GM10266 (cell line): ENCODE results near the gene HGFAC.

ENCODE experiments used
- DNase-seq: peaks from one replicate; pipeline ENCODE4 v3.0.0; 2012; ENCODE audit errors: extremely low spot score
- TF ChIP-seq, protein P1 (sequence below): IDR thresholded peaks from 2 replicates; pipeline ENCODE4 v1.5.1; 2012; ENCODE audit warnings: mild to moderate bottlenecking, low read depth; ENCODE audit not compliant: control insufficient read depth, insufficient read depth; ENCODE audit errors: missing control alignments

HGFAC gene

DNA sequence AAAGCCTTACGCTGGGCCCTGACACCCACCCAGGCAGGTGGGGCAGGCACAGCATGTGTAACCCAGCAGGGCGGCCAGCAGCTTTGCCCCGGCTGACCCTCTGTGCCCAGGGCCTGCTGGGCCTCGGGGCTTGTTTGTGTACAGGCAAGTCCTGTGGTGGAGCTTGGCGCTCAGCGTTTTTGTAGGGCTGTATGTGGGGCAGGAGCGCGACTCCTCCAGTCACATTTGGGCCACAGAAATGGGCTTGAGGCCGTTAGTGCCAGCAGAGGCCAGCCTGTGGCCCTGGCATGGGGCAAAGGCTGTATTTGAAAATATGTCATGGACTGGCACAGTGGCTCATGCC is 14.7 kb upstream of the HGFAC start:
- DNase-seq, result no peak
- TF ChIP-seq, protein P1, sequence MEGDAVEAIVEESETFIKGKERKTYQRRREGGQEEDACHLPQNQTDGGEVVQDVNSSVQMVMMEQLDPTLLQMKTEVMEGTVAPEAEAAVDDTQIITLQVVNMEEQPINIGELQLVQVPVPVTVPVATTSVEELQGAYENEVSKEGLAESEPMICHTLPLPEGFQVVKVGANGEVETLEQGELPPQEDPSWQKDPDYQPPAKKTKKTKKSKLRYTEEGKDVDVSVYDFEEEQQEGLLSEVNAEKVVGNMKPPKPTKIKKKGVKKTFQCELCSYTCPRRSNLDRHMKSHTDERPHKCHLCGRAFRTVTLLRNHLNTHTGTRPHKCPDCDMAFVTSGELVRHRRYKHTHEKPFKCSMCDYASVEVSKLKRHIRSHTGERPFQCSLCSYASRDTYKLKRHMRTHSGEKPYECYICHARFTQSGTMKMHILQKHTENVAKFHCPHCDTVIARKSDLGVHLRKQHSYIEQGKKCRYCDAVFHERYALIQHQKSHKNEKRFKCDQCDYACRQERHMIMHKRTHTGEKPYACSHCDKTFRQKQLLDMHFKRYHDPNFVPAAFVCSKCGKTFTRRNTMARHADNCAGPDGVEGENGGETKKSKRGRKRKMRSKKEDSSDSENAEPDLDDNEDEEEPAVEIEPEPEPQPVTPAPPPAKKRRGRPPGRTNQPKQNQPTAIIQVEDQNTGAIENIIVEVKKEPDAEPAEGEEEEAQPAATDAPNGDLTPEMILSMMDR, result no peak

DNA sequence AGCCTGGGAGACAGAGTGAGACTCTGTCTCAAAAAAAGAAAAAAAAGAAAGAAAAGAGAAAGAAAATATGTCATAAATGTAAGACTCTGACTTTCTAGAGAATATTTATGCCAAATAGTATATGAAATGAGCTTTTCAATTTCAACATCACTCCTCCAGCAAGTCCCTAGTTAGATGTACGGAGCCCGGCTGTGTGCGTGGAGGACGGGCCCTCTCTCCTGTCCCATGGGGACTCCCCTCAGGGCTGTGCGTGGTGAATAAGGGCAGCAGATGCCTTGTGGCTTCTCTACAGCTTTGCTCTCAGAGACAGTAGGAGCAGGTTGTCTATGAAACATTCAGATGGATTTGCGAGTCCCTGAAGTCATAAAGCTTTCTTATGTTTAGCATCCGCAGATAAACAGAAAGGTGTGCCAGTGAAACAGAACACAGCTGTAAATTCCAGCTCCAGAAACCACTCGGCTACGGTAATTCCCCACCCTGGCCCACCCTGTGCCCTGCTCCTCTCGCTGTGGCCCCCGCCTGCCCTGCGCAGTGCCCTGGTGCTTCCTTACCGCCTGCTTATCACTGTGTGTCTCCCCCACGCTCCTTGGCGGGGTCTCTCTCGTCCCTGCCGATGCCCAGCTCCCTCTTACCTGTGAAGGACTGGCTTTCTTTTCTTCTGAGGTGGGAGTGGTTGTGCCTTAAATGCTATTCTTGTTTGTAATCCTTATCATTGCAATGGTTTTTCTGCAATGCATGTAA is 13.9 kb upstream of the HGFAC start:
- no peak for DNase-seq
- TF ChIP-seq, protein P1, result no peak

DNA sequence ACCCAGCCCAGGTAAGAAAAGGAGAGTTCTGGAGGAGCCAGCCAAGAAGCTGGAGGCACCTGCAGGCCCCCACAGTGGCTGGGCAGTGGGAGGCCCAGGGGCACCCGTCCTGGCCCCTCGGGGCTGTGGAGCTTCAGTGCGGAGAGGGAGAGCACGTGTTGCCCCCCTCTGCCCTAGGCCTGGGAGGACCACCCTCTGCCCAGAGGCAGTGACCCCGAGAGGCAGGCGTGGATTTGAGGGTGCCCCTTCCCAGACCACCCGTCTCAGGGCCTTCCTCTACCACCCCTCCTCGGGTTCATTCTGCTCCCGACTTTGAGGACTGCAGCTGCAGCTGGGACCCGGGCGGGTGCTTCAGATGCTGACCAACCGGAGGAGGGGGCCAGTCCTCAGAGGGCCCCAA is 12.1 kb upstream of the HGFAC start:
- TF ChIP-seq, protein P1, result no peak
- DNase-seq, result no peak

DNA sequence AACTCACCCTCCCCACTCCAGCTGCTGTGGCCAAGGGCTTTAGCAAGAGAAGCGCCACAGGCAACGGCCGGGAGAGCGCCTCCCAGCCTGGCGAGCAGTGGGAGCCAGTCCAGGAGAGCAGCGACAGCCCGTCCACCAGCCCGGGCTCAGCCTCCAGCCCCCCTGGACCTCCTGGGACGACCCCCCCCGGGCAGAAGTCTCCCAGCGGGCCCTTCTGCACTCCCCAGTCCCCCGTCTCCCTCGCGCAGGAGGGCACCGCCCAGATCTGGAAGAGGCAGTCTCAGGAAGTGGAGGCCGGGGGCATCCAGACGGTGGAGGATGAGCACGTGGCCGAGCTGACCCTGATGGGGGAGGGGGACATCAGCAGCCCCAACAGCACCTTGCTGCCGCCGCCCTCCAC is 11.2 kb upstream of the HGFAC start:
- no peak for DNase-seq
- TF ChIP-seq, protein P1, result no peak

DNA sequence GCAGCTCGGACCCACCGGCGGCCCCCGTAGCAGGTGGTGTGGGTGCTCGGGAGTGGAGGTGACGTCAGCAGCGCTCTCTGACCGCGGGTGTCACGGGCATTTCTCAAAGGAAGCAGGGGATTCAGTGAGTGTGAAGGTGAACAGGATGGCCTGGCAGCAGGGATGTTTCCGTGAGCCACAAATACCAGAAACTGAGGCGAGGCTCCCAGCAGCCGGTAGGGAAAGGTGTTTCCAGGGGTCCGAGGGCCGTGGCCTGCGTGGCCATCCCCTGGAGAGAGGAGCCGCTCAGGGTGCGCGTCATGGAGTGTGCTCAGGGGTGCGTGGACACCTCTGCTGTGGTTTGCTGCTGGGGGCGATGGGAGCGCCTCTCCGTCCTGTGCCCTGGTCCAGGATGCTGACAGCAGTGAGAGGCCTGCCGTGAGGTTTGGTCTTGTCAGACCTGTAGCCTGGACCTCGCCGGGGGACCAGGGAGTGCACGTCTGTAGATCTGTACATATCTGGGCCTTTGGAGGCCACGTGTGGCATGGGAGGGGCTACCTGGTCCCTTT is 10.2 kb upstream of the HGFAC start:
- no peak for DNase-seq
- TF ChIP-seq, protein P1, result no peak

DNA sequence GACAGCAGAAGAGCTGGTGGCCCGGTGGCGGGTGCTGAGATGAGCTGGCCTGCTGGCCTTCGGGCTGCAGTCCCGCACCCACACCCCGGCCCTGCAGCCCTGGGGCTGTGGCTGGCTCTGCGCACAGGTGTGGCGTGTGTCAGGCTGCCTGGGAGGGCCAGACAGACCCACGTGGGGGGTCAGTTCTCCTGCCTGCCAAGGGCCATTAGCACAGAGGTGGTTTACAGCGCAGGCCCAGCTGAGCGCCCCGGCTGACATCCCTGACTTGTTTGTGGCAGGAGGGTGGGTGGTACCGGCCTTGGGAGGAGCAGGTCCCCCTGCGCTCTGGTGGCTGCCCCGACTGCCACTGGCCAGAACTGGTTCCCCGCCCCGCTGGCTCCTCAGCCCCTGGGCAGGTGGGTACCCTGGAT is 9.4 kb upstream of the HGFAC start:
- DNase-seq, result no peak
- TF ChIP-seq, protein P1, result no peak

DNA sequence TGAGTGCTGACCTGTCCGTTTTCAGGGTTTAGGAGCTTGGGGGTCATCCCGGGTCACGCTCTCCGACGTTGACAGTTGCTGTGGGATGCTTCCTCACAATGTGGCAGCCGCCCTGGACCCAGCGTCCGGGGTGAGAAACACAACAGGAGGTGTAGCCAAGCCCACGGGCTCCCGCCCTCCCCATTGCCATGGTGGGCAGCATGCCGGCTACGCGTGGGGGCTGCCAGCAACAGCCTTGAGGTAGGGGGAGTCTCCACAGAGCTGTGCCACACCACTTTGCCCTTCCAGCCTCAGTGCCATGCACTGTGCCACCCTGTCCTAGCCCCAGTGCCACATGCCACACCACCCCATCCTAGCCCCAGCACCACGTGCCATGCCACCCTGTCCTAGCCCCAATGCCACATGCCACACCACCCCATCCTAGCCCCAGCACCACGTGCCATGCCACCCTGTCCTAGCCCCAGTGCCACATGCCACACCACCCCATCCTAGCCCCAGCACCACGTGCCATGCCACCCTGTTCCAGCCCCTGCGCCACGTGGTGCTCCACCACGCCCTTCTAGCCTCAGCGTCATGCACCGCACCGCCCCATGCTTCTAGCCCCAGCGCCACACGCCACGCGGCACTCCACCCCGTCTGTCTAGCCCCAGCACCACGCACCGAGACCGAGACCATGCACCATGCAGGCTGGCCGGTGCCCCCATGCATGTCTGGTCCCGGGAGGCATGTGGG is 8.5 kb upstream of the HGFAC start:
- TF ChIP-seq, protein P1, result no peak
- DNase-seq, result no peak
